OCI-LY7 (cell line): ENCODE measurements around the gene PRPF39. TPM values are rescaled to one million over a fixed set of nuclear protein-coding genes. Genes with fewer than 3 reads are reported as not detected.

Experiments used
- BruUV-seq: library from RNA; stranded (reverse); fragments of 400-500 nt; replicated peaks from 2 replicates; lab custom pipeline; 2021; lab: Mats Ljungman, UMichigan
- CTCF ChIA-PET: fragments of 300-600 bp; sonication (Branson Sonifier 250); formaldehyde crosslinking; loops from one replicate; lab custom pipeline; 2022; ENCODE audit warnings: antibody characterized with exemption; ENCODE audit not compliant: unreplicated experiment; lab: Charles Lee
- POLR2A ChIA-PET: fragments of 300-600 bp; sonication (Branson Sonifier 250); formaldehyde crosslinking; loops from one replicate; lab custom pipeline; 2022; ENCODE audit warnings: antibody characterized with exemption; lab: Charles Lee
- DNase-seq: peaks from one replicate; pipeline ENCODE4 v3.0.0-alpha.2; 2015; ENCODE audit warnings: low spot score
- H2AFZ ChIP-seq: fragments of 200-600 bp; sonication (generic), shearing (Covaris generic); 2 replicates; pipeline ENCODE4 v1.6.1; 2014; ENCODE audit warnings: mild to moderate bottlenecking, antibody characterized with exemption, low read length, moderate library complexity
- H3K27ac ChIP-seq: fragments of 200-600 bp; sonication (generic); 2 replicates; pipeline ENCODE4 v1.5.1; 2014; ENCODE audit warnings: mixed run types, low read depth, mild to moderate bottlenecking, moderate library complexity, low read length, inconsistent platforms; ENCODE audit not compliant: poor library complexity, severe bottlenecking
- H3K36me3 ChIP-seq: fragments of 200-600 bp; sonication (generic); 2 replicates; pipeline ENCODE4 v1.6.1; 2014; ENCODE audit warnings: mild to moderate bottlenecking, antibody characterized with exemption, low read length, moderate library complexity, mixed read lengths; ENCODE audit not compliant: insufficient read depth
- H3K4me1 ChIP-seq: fragments of 200-600 bp; sonication (generic); 2 replicates; pipeline ENCODE4 v1.5.1; 2014; ENCODE audit warnings: mild to moderate bottlenecking, low read length; ENCODE audit not compliant: insufficient read depth, poor library complexity, severe bottlenecking
- H3K4me2 ChIP-seq: fragments of 200-600 bp; sonication (generic); 2 replicates; pipeline ENCODE4 v1.6.1; 2014; ENCODE audit warnings: mild to moderate bottlenecking, low read length
- H3K4me3 ChIP-seq: fragments of 200-600 bp; sonication (generic); 2 replicates; pipeline ENCODE4 v1.5.1; 2014; ENCODE audit warnings: mild to moderate bottlenecking, low read depth, low read length; ENCODE audit not compliant: poor library complexity, severe bottlenecking
- H3K79me2 ChIP-seq: fragments of 200-600 bp; sonication (generic); 2 replicates; pipeline ENCODE4 v1.6.1; 2016; ENCODE audit warnings: low read depth, mild to moderate bottlenecking, low read length, moderate library complexity, mixed read lengths; ENCODE audit not compliant: insufficient read depth
- H3K9me2 ChIP-seq: fragments of 200-600 bp; sonication (generic); 2 replicates; pipeline ENCODE4 v1.6.1; 2016; ENCODE audit warnings: mild to moderate bottlenecking, low read length, mixed read lengths; ENCODE audit not compliant: insufficient read depth
- H3K9me3 ChIP-seq: fragments of 200-600 bp; sonication (generic); 2 replicates; pipeline ENCODE4 v1.6.1; 2014; ENCODE audit warnings: mild to moderate bottlenecking, mixed run types, low read length, mixed read lengths
- H4K20me1 ChIP-seq: fragments of 200-600 bp; sonication (generic); 2 replicates; pipeline ENCODE4 v1.6.1; 2014; ENCODE audit warnings: mild to moderate bottlenecking, antibody characterized with exemption, low read length, moderate library complexity, mixed read lengths; ENCODE audit not compliant: insufficient read depth
- EZH2phosphoT487 ChIP-seq: fragments of 200-600 bp; sonication (generic); IDR thresholded peaks from 2 replicates; pipeline ENCODE4 v1.6.1; 2018; ENCODE audit warnings: low read depth, borderline replicate concordance, mild to moderate bottlenecking, mixed run types, antibody characterized with exemption, low read length, moderate library complexity, mixed read lengths
- intact Hi-C: fragments of 100-400 bp; cut with micrococcal nuclease; formaldehyde crosslinking; loops from one replicate; pipeline ENCODE4 v1.10.0; 2022; ENCODE audit not compliant: unreplicated experiment
- total RNA-seq, 2 experiments: library from RNA; depleted of rRNA in 1 of 2; stranded (reverse); fragments of >200 nt in 1 of 2; shearing (Covaris generic) in 1 of 2; gene quantifications; 2 replicates each; pipeline ENCODE4 v1.2.3, GENCODE V29; 2014 to 2022
- TF ChIP-seq, protein P1 (sequence below): fragments of 200-600 bp; sonication (generic); conservative IDR thresholded peaks from 2 replicates; pipeline ENCODE4 v1.5.1; 2014; ENCODE audit warnings: mild to moderate bottlenecking, antibody characterized with exemption, low read length, moderate library complexity, mixed read lengths

The PRPF39 gene
- total RNA-seq, 2 experiments from 2014 or later, result 39.5 to 47.8 TPM

DNA sequence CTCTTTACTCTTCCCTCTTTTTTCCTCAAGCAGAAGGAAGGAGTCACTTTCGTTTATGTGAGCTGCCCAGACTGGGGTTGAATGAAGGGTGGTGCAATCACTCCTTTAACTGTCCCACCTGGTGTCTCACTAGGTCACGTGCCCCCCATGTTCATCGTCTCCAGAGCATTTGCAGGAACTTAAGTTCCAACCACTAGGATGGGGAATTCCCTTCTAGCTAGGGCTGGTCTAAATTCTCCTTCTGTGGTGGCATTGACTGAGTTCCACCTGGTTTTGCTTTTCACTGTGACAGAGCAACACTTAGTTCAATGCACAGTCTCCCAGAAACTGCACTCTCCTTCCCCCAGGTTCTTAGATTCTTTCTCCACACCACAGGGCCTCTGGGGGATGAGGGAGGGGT is 61.3 kb downstream of the PRPF39 start:
- no TSS peak for BruUV-seq
- DNase-seq, result no peak
- intact Hi-C loops, result no loop called here
- Histone ChIP-seq H2AFZ (no peak overlapping the region), H3K36me3 (peaks cover 43% of the 10 kb centered on the region), H4K20me1 (0 out of 2 replicates have a peak, but pooled peaks cover 5% of the 10 kb centered on the region), H3K4me3 (no peak overlapping the region), H3K4me1 (peaks cover 13% of the 10 kb centered on the region), H3K9me3 (no peaks in the 10 kb centered on the region), H3K79me2 (peaks cover 40% of the 10 kb centered on the region), H3K9me2 (no peaks in the 10 kb centered on the region), H3K4me2 (no peak overlapping the region), H3K27ac (no peak overlapping the region)
- TF ChIP-seq EZH2phosphoT487, result no peak
- TF ChIP-seq, protein P1, sequence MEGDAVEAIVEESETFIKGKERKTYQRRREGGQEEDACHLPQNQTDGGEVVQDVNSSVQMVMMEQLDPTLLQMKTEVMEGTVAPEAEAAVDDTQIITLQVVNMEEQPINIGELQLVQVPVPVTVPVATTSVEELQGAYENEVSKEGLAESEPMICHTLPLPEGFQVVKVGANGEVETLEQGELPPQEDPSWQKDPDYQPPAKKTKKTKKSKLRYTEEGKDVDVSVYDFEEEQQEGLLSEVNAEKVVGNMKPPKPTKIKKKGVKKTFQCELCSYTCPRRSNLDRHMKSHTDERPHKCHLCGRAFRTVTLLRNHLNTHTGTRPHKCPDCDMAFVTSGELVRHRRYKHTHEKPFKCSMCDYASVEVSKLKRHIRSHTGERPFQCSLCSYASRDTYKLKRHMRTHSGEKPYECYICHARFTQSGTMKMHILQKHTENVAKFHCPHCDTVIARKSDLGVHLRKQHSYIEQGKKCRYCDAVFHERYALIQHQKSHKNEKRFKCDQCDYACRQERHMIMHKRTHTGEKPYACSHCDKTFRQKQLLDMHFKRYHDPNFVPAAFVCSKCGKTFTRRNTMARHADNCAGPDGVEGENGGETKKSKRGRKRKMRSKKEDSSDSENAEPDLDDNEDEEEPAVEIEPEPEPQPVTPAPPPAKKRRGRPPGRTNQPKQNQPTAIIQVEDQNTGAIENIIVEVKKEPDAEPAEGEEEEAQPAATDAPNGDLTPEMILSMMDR, result no peak
- CTCF ChIA-PET, result no interaction called here
- POLR2A ChIA-PET, result interaction anchor here (0.7 to 2.1 kb wide), 3 partner anchors 9 to 14 kb away, joined by 3 to 8 read pairs (median 7); partner anchors contain the start of genes FANCM and FKBP3

- no peaks in the 10 kb centered on the region for H3K9me2 ChIP-seq
- no peak overlapping the region for H3K4me2 ChIP-seq
- H2AFZ ChIP-seq, result no peak overlapping the region
- peaks cover 47% of the 10 kb centered on the region for H3K36me3 ChIP-seq
- BruUV-seq, result no TSS peak
- CTCF ChIA-PET, result no interaction called here
- no peak overlapping the region for H3K4me3 ChIP-seq
- POLR2A ChIA-PET, result interaction anchor here (1.4 to 2.3 kb wide), 3 partner anchors 9 to 15 kb away, joined by 5 to 10 read pairs (median 7); partner anchors contain the start of gene FKBP3
- DNase-seq, result no peak
- H3K79me2 ChIP-seq, result peaks cover 6% of the 10 kb centered on the region; the same call in 1 of the 2 replicates
- no peak overlapping the region for H3K27ac ChIP-seq
- H3K4me1 ChIP-seq, result no peaks in the 10 kb centered on the region
- H3K9me3 ChIP-seq, result no peaks in the 10 kb centered on the region
- H4K20me1 ChIP-seq, result no peaks in the 10 kb centered on the region
- TF ChIP-seq, protein P1, result no peak
- no peak for TF ChIP-seq EZH2phosphoT487
- intact Hi-C loops, result no loop called here
Measured at GRCh38 chr14:45149602-45150001, 65.7 kb downstream of the PRPF39 start.

GRCh38 chr14:45150386-45150890 is 66.5 kb downstream of the PRPF39 start:
- Histone ChIP-seq H3K9me3 (no peaks in the 10 kb centered on the region), H2AFZ (no peak overlapping the region), H3K9me2 (no peaks in the 10 kb centered on the region), H3K4me1 (no peaks in the 10 kb centered on the region), H3K4me2 (no peak overlapping the region), H3K36me3 (peaks cover 39% of the 10 kb centered on the region), H3K27ac (no peak overlapping the region), H3K79me2 (peaks cover 7% of the 10 kb centered on the region; the same call in 1 of the 2 replicates), H3K4me3 (no peak overlapping the region), H4K20me1 (no peaks in the 10 kb centered on the region)
- BruUV-seq, result no TSS peak
- TF ChIP-seq EZH2phosphoT487, result no peak
- TF ChIP-seq, protein P1, result no peak
- intact Hi-C loops, result no loop called here
- POLR2A ChIA-PET, result interaction anchor here (1.4 to 2.3 kb wide), 3 partner anchors 9 to 16 kb away, joined by 5 to 10 read pairs (median 7); partner anchors contain the start of gene FKBP3
- CTCF ChIA-PET, result no interaction called here
- no peak for DNase-seq
